ENCODE results near the gene CTNNA1. TPM values are rescaled to one million over a fixed set of nuclear protein-coding genes. Genes with fewer than 3 reads are reported as not detected.

CTNNA1 gene
- total and polyA plus RNA-seq, 9 of the 15 experiments (the other 6 are each of a cell fraction or from before 2014, with no cell fraction given), result 29.6 to 117 (median 89.1) TPM

GRCh38 chr5:138770977-138771376 lies 17.8 kb downstream of the CTNNA1 start:
- no peaks in the 10 kb centered on the region for H3K36me3 ChIP-seq (ENCODE audit: control insufficient read depth, insufficient read depth, low read length)
- H3K4me2 ChIP-seq (ENCODE audit: insufficient read depth, low read length), result no peak overlapping the region
- 23% methylated on average over 1 of the region's 1 CpG for WGBS (ENCODE audit: insufficient coverage, low coverage, missing lambda C conversion rate)
- no peaks in the 10 kb centered on the region for H3K27me3 ChIP-seq (ENCODE audit: control insufficient read depth in 2 of 2, insufficient read depth in 2 of 2, low read length in 2 of 2)
- ChIA-PET CTCF (ENCODE audit: low intra/inter-chr PET ratio) (no interaction called here), POLR2A (interaction anchor here (0.6 to 1.8 kb wide), 6 partner anchors 10 to 165 kb away, joined by 3 to 9 read pairs (median 4); no protein-coding TSS in a partner anchor)
- no peak overlapping the region for H2AFZ ChIP-seq (ENCODE audit: low read depth, low read length)
- H3K4me1 ChIP-seq (replicated peaks in 1 of 2; ENCODE audit: control insufficient read depth in 2 of 2, insufficient read depth in 2 of 2, low read length in 2 of 2), result peaks cover 3 to 4% of the 10 kb centered on the region in 2 experiments; a peak in 3 of 5 replicates
- in situ Hi-C loops (cut with MboI), result no loop called here
- peaks cover 10% of the 10 kb centered on the region for H4K20me1 ChIP-seq (replicated peaks; ENCODE audit: control insufficient read depth, insufficient read depth, low read length)
- TF ChIP-seq EWSR1 (IDR thresholded peaks at IDR 0.05; ENCODE audit: borderline replicate concordance, low read depth, partially characterized antibody) (no peak), ZNF217 (CRISPR knock-in tag; IDR thresholded peaks at IDR 0.05) (no peak), ZSCAN29 (IDR thresholded peaks at IDR 0.05) (no peak), GTF2B (IDR thresholded peaks at IDR 0.05; ENCODE audit: extremely low read depth, insufficient read length) (no peak), RBM17 (IDR thresholded peaks at IDR 0.05; ENCODE audit: borderline replicate concordance, low read depth, low read length) (no peak), ZNF12 (CRISPR knock-in tag; IDR thresholded peaks at IDR 0.05) (no peak), CBFA2T2 (conservative IDR thresholded peaks at IDR 0.05) (no peak), CREB3 (tag; conservative IDR thresholded peaks at IDR 0.05; ENCODE audit: low read depth) (no peak), CTCFL (IDR thresholded peaks at IDR 0.05; ENCODE audit: borderline replicate concordance, insufficient read depth, low read depth, low read length, poor library complexity, severe bottlenecking) (no peak), HNRNPK (IDR thresholded peaks at IDR 0.05; ENCODE audit: low read depth, low read length, poor library complexity, severe bottlenecking) (no peak), MXD1 (CRISPR knock-in tag; IDR thresholded peaks at IDR 0.05; ENCODE audit: borderline replicate concordance, poor library complexity, severe bottlenecking) (no peak), HMBOX1 (IDR thresholded peaks at IDR 0.05) (no peak), CBFB (CRISPR knock-in tag; IDR thresholded peaks at IDR 0.05) (no peak), ID3 (CRISPR knock-in tag; IDR thresholded peaks at IDR 0.05) (no peak), ID3 (tag; IDR thresholded peaks at IDR 0.05) (no peak), ZNF75A (CRISPR knock-in tag; IDR thresholded peaks at IDR 0.05) (no peak), ZNF311 (CRISPR knock-in tag; IDR thresholded peaks at IDR 0.05) (no peak)
- intact Hi-C loops (cut with micrococcal nuclease), result no loop called here
- no peak for DNase-seq (ENCODE audit: extremely low read depth in 1 of 4, low spot score in 3 of 4)
- BruUV-seq (replicated peaks), result no TSS peak
- no peak overlapping the region for H3K4me3 ChIP-seq
- FAIRE-seq, result no peak
- no peaks in the 10 kb centered on the region for H3K9me1 ChIP-seq (ENCODE audit: control insufficient read depth, insufficient read depth, low read length)
- H3K9ac ChIP-seq (ENCODE audit: insufficient read depth in 1 of 2, low read depth in 2 of 2, low read length in 2 of 2), result no peak overlapping the region
- H3K79me2 ChIP-seq (ENCODE audit: control insufficient read depth, insufficient read depth, low read length), result peaks cover 56% of the 10 kb centered on the region
- no peak for ATAC-seq
- H3K27ac ChIP-seq (ENCODE audit: extremely low read depth, low read depth, low read length), result no peak overlapping the region
- no peaks in the 10 kb centered on the region for H3K9me3 ChIP-seq (replicated peaks; ENCODE audit: control insufficient read depth, insufficient read depth, low read depth, low read length)

All from K562 (cell line).